Upper lobe of left lung (tissue), 4 donors: Measurements from ENCODE around the gene LRTM1.

Experiments used
- POLR2A ChIP-seq, 4 donors: fragments of 450-650 bp; IDR thresholded peaks; one replicate each; pipeline ENCODE4 v1.5.1; 2016 to 2017; ENCODE audit warnings: antibody characterized with exemption in 4 of 4, mild to moderate bottlenecking in 2 of 4
- POLR2AphosphoS5 ChIP-seq, 2 donors: sonication (generic); formaldehyde crosslinking; IDR thresholded peaks; one replicate each; pipeline ENCODE4 v1.5.1; 2017; ENCODE audit warnings: antibody characterized with exemption in 2 of 2
- TF ChIP-seq, protein P1 (sequence below), 6 experiments: fragments of 450-650 bp in 4 of 6; fragments of 200-600 bp in 2 of 6; sonication (generic) in 2 of 6; IDR thresholded peaks; one replicate each; pipeline ENCODE4 v1.5.1; 2016 to 2019; ENCODE audit warnings: antibody characterized with exemption in 6 of 6

DNA sequence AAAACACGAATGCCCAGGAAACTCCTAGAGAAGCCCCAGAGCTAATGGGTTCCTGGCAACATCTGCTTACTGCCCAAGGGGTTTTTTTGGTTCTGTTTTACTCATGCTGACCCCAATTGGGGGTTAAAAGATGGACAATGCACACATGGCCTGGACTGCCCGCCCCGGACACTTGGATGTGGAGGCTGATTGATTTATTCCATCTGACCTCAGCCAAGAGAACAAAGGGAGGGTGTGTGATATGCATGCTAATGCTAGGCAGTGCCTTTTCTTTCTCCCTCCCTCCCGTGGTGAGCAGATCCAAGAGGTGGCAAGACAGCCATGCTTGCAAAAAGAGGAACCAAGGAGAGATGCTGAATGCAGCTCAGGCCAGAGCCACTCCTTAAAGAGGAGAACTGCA, 3.3 kb upstream of the LRTM1 start:
- TF ChIP-seq POLR2AphosphoS5 (IDR thresholded peaks at IDR 0.05) (no peak), POLR2A (IDR thresholded peaks at IDR 0.05) (no peak)
- TF ChIP-seq, protein P1, sequence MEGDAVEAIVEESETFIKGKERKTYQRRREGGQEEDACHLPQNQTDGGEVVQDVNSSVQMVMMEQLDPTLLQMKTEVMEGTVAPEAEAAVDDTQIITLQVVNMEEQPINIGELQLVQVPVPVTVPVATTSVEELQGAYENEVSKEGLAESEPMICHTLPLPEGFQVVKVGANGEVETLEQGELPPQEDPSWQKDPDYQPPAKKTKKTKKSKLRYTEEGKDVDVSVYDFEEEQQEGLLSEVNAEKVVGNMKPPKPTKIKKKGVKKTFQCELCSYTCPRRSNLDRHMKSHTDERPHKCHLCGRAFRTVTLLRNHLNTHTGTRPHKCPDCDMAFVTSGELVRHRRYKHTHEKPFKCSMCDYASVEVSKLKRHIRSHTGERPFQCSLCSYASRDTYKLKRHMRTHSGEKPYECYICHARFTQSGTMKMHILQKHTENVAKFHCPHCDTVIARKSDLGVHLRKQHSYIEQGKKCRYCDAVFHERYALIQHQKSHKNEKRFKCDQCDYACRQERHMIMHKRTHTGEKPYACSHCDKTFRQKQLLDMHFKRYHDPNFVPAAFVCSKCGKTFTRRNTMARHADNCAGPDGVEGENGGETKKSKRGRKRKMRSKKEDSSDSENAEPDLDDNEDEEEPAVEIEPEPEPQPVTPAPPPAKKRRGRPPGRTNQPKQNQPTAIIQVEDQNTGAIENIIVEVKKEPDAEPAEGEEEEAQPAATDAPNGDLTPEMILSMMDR (IDR thresholded peaks at IDR 0.05) = no peak
